GM21390 (cell line): Measurements from ENCODE around the gene CREBBP.
"Not testable (repeated sequence)": the region's sequence is repeated elsewhere in the genome, so short reads cannot be mapped to it uniquely, and the experiment has no call there.

Experiments
- ATAC-seq: cut with Tn5 transposase; IDR thresholded peaks from one replicate; pipeline ENCODE4 v1.9.1; 2021; ENCODE audit not compliant: unreplicated experiment

Gene CREBBP

GRCh38 chr16:3880623-3881498 lies at the start of gene CREBBP:
Gene CREBBP, minus strand, starts transcription at chr16:3880713. Its CDS starts 797 bp downstream, at chr16:3879916.
- peak; percentile 72 for ATAC-seq

- ATAC-seq = not testable (repeated sequence)
Observed at GRCh38 chr16:3927147-3927546, 46.6 kb upstream of the CREBBP start.

- ATAC-seq = no peak
Observed at GRCh38 chr16:3924763-3925162, 44.2 kb upstream of the CREBBP start.

- no peak for ATAC-seq
Observed at GRCh38 chr16:3922241-3922640, 41.7 kb upstream of the CREBBP start.

- no peak for ATAC-seq
Observed at GRCh38 chr16:3920206-3920605, 39.7 kb upstream of the CREBBP start.

GRCh38 chr16:3919413-3919812 lies 38.9 kb upstream of the CREBBP start:
- ATAC-seq = no peak

- no peak for ATAC-seq
Observed at GRCh38 chr16:3915426-3916260, 35.1 kb upstream of the CREBBP start.

GRCh38 chr16:3912897-3913296 lies 32.4 kb upstream of the CREBBP start:
- ATAC-seq = no peak

GRCh38 chr16:3912373-3912772 lies 31.9 kb upstream of the CREBBP start:
- ATAC-seq = no peak

- ATAC-seq = not testable (repeated sequence)
Observed at GRCh38 chr16:3911741-3912140, 31.2 kb upstream of the CREBBP start.

- ATAC-seq = no peak
Observed at GRCh38 chr16:3909791-3910583, 29.5 kb upstream of the CREBBP start.

- no peak for ATAC-seq
Observed at GRCh38 chr16:3908951-3909437, 28.5 kb upstream of the CREBBP start.

GRCh38 chr16:3907586-3907985 lies 27.1 kb upstream of the CREBBP start:
- no peak for ATAC-seq

GRCh38 chr16:3906363-3906762 lies 25.9 kb upstream of the CREBBP start:
- ATAC-seq = no peak

GRCh38 chr16:3904875-3905274 lies 24.4 kb upstream of the CREBBP start:
- ATAC-seq = no peak

GRCh38 chr16:3890091-3890490 lies 9.6 kb upstream of the CREBBP start:
- ATAC-seq = no peak

- no peak for ATAC-seq
Observed at GRCh38 chr16:3889059-3889458, 8.5 kb upstream of the CREBBP start.

GRCh38 chr16:3885999-3886398 lies 5.5 kb upstream of the CREBBP start:
- not testable (repeated sequence) for ATAC-seq

GRCh38 chr16:3884398-3884797 lies 3.9 kb upstream of the CREBBP start:
- ATAC-seq = no peak

GRCh38 chr16:3882531-3882930 lies 2.0 kb upstream of the CREBBP start:
- no peak for ATAC-seq

- no peak for ATAC-seq
Observed at GRCh38 chr16:3881499-3881990, 1.0 kb upstream of the CREBBP start.
